Astrocyte (in vitro differentiated cells and primary cell): Measurements from ENCODE around the gene TNFRSF19. TPM values are rescaled to one million over a fixed set of nuclear protein-coding genes. Genes with fewer than 3 reads are reported as not detected.

Source experiments
- DNase-seq: peaks from one replicate; pipeline ENCODE4 v3.0.0-alpha.2; 2010; ENCODE audit warnings: low read depth
- FAIRE-seq: peaks from 2 replicates; lab custom pipeline; 2011; peaks lifted over from hg19 to GRCh38; lab: Jason Lieb, UNC
- H2AFZ ChIP-seq: 2 replicates; pipeline ENCODE4 v1.6.0; 2012; ENCODE audit warnings: low read depth, low read length, inconsistent platforms
- H3K27ac ChIP-seq: 2 replicates; pipeline ENCODE4 v1.5.1; 2011; ENCODE audit warnings: low read depth, low read length, inconsistent platforms
- H3K27me3 ChIP-seq: 2 replicates; pipeline ENCODE4 v1.6.0; 2011; ENCODE audit warnings: low read length, inconsistent platforms; ENCODE audit not compliant: insufficient read depth
- H3K36me3 ChIP-seq: 2 replicates; pipeline ENCODE4 v1.5.1; 2011; ENCODE audit warnings: low read length, inconsistent platforms; ENCODE audit not compliant: insufficient read depth
- H3K4me1 ChIP-seq: 2 replicates; pipeline ENCODE4 v1.5.1; 2011; ENCODE audit warnings: low read length, inconsistent platforms; ENCODE audit not compliant: insufficient read depth
- H3K4me2 ChIP-seq: 2 replicates; pipeline ENCODE4 v1.6.0; 2012; ENCODE audit warnings: low read length, inconsistent platforms
- H3K4me3 ChIP-seq: 2 replicates; pipeline ENCODE4 v1.5.1; 2011; ENCODE audit warnings: low read depth, mild to moderate bottlenecking, low read length, inconsistent platforms; ENCODE audit not compliant: insufficient read depth
- H3K79me2 ChIP-seq: 2 replicates; pipeline ENCODE4 v1.6.0; 2012; ENCODE audit warnings: mild to moderate bottlenecking, low read length, inconsistent platforms; ENCODE audit not compliant: insufficient read depth
- H3K9ac ChIP-seq: 2 replicates; pipeline ENCODE4 v1.6.0; 2012; ENCODE audit warnings: mild to moderate bottlenecking, low read length, inconsistent platforms
- H3K9me3 ChIP-seq: 2 replicates; pipeline ENCODE4 v1.5.1; 2012; ENCODE audit warnings: low read depth, mild to moderate bottlenecking, low read length, inconsistent platforms; ENCODE audit not compliant: insufficient read depth
- H4K20me1 ChIP-seq: 2 replicates; pipeline ENCODE4 v1.6.0; 2012; ENCODE audit warnings: low read length, inconsistent platforms; ENCODE audit not compliant: insufficient read depth
- H3K27ac Mint-ChIP-seq: one replicate; pipeline ENCODE4 v1.8.0; 2021; ENCODE audit warnings: mild to moderate bottlenecking, mixed read lengths; ENCODE audit not compliant: unreplicated experiment
- H3K27me3 Mint-ChIP-seq: one replicate; pipeline ENCODE4 v1.8.0; 2021; ENCODE audit warnings: low read depth, mixed read lengths; ENCODE audit not compliant: unreplicated experiment
- H3K36me3 Mint-ChIP-seq: one replicate; pipeline ENCODE4 v1.8.0; 2021; ENCODE audit warnings: low read depth, mixed read lengths; ENCODE audit not compliant: unreplicated experiment
- H3K4me1 Mint-ChIP-seq: one replicate; pipeline ENCODE4 v1.8.0; 2021; ENCODE audit warnings: low read depth, mixed read lengths; ENCODE audit not compliant: unreplicated experiment
- H3K4me3 Mint-ChIP-seq: one replicate; pipeline ENCODE4 v1.8.0; 2021; ENCODE audit warnings: mild to moderate bottlenecking, moderate library complexity, mixed read lengths; ENCODE audit not compliant: unreplicated experiment
- H3K9me3 Mint-ChIP-seq: one replicate; pipeline ENCODE4 v1.8.0; 2021; ENCODE audit warnings: mild to moderate bottlenecking, mixed read lengths; ENCODE audit not compliant: unreplicated experiment
- CTCF ChIP-seq: IDR thresholded peaks from 2 replicates; pipeline ENCODE4 v1.5.1; 2011; ENCODE audit warnings: low read depth, mild to moderate bottlenecking, inconsistent platforms, low read length, moderate library complexity; ENCODE audit not compliant: insufficient read depth
- EZH2 ChIP-seq: IDR thresholded peaks from 2 replicates; pipeline ENCODE4 v1.6.1; 2012; ENCODE audit warnings: mild to moderate bottlenecking, low read length, inconsistent platforms; ENCODE audit not compliant: insufficient read depth
- total RNA-seq: library from RNA; stranded (reverse); gene quantifications from 2 replicates; pipeline ENCODE4 v1.2.1, GENCODE V29; 2021

Gene TNFRSF19
- total RNA-seq, 1 donor from 2014 or later, result 27.8 TPM

GRCh38 chr13:23608138-23608537, 37.9 kb downstream of the TNFRSF19 start:
- H3K27ac ChIP-seq, result no peak overlapping the region
- H3K27me3 Mint-ChIP-seq, result no peaks in the 10 kb centered on the region
- H3K9me3 Mint-ChIP-seq, result no peaks in the 10 kb centered on the region
- peaks cover 2% of the 10 kb centered on the region for H3K36me3 ChIP-seq
- H3K4me1 ChIP-seq, result peaks cover 30% of the 10 kb centered on the region
- no peak overlapping the region for H3K27ac Mint-ChIP-seq
- H3K79me2 ChIP-seq, result no peaks in the 10 kb centered on the region
- peak overlapping the region; percentile 28 for H2AFZ ChIP-seq
- no peaks in the 10 kb centered on the region for H3K27me3 ChIP-seq
- TF ChIP-seq CTCF (no peak), EZH2 (no peak)
- H3K4me3 Mint-ChIP-seq, result no peak overlapping the region
- no peak overlapping the region for H3K4me2 ChIP-seq
- no peak overlapping the region for H3K4me3 ChIP-seq
- H4K20me1 ChIP-seq, result no peaks in the 10 kb centered on the region
- DNase-seq (no peak), FAIRE-seq (no peak)
- H3K36me3 Mint-ChIP-seq, result peaks cover 13% of the 10 kb centered on the region
- no peak overlapping the region for H3K9ac ChIP-seq
- H3K9me3 ChIP-seq, result no peaks in the 10 kb centered on the region
- H3K4me1 Mint-ChIP-seq, result peaks cover 16% of the 10 kb centered on the region

- Mint-ChIP-seq H3K27ac (no peak overlapping the region), H3K4me3 (no peak overlapping the region), H3K4me1 (peaks cover 18% of the 10 kb centered on the region), H3K36me3 (peaks cover 13% of the 10 kb centered on the region), H3K27me3 (no peaks in the 10 kb centered on the region), H3K9me3 (no peaks in the 10 kb centered on the region)
- Histone ChIP-seq H3K9me3 (no peaks in the 10 kb centered on the region), H3K4me2 (peak overlapping the region; percentile 74), H3K27me3 (no peaks in the 10 kb centered on the region), H3K27ac (peak overlapping the region; percentile 57), H3K4me3 (no peak overlapping the region), H3K9ac (peak overlapping the region; percentile 64), H4K20me1 (no peaks in the 10 kb centered on the region), H3K79me2 (no peaks in the 10 kb centered on the region), H2AFZ (peak overlapping the region; percentile 28), H3K36me3 (no peaks in the 10 kb centered on the region), H3K4me1 (peaks cover 30% of the 10 kb centered on the region)
- TF ChIP-seq EZH2 (no peak), CTCF (no peak)
- FAIRE-seq (no peak), DNase-seq (no peak)
Measured at GRCh38 chr13:23608701-23609413, 38.6 kb downstream of the TNFRSF19 start.

GRCh38 chr13:23609414-23609760, 39.2 kb downstream of the TNFRSF19 start:
- Histone ChIP-seq H3K27ac (peak overlapping the region; percentile 57), H3K9me3 (no peaks in the 10 kb centered on the region), H4K20me1 (no peaks in the 10 kb centered on the region), H3K4me2 (peak overlapping the region; percentile 74), H3K4me3 (no peak overlapping the region), H3K9ac (peak overlapping the region; percentile 64), H3K4me1 (peaks cover 30% of the 10 kb centered on the region), H3K36me3 (no peaks in the 10 kb centered on the region), H2AFZ (no peak overlapping the region), H3K27me3 (no peaks in the 10 kb centered on the region), H3K79me2 (no peaks in the 10 kb centered on the region)
- Mint-ChIP-seq H3K9me3 (no peaks in the 10 kb centered on the region), H3K4me3 (no peak overlapping the region), H3K27ac (no peak overlapping the region), H3K36me3 (peaks cover 13% of the 10 kb centered on the region), H3K27me3 (no peaks in the 10 kb centered on the region), H3K4me1 (peaks cover 21% of the 10 kb centered on the region)
- FAIRE-seq (no peak), DNase-seq (peak; percentile 69)
- TF ChIP-seq CTCF (no peak), EZH2 (no peak)
